HG03460 (cell line): ENCODE data around the gene ITPRIPL1.

Experiments used
- ATAC-seq: cut with Tn5 transposase; IDR thresholded peaks from one replicate; pipeline ENCODE4 v1.9.1; 2021; ENCODE audit not compliant: unreplicated experiment

Gene ITPRIPL1

DNA sequence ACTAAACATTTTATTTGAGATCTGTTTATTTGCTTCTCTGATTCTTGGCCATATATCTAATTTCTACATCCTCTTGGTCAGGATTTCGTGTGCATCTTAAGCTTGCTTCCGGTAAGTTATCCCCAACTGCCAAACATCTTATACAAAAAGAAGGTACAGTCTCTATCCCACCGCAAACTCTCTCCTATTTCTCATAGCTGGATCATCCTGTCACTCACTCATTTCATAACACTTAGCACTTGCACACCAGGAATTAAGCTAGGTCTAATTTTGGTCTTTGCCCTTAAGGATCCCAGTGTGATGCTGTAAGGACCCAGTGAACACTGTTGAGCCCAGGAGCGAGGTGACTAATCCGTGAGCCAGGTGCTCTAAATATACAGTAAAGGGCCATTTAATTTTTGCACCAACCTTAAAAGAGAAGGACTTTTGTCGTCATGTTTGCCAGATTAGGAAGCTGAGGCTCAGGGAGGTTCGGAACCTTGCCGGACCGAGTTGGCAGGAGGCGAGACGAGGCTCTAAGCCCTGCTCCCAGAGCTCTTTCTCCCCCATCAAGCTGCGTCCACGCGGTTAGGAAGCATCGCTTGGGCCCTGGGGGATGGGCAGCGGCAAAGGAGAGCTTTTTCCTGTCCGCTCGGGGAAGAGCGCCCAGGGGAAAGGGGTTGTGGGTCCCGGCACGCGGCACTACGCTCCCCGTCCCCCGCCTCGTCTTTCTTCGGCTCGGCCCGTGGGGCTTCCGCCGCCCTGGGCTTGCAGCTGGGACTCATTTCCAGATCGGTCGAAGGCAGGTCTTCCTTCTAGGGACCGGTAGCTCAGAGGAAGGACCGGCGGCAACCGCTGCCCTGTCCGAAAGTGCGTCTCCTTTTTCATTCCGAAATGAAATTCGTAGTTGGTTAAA lies 4.1 kb upstream of the ITPRIPL1 start:
- peak; percentile 21 for ATAC-seq

DNA sequence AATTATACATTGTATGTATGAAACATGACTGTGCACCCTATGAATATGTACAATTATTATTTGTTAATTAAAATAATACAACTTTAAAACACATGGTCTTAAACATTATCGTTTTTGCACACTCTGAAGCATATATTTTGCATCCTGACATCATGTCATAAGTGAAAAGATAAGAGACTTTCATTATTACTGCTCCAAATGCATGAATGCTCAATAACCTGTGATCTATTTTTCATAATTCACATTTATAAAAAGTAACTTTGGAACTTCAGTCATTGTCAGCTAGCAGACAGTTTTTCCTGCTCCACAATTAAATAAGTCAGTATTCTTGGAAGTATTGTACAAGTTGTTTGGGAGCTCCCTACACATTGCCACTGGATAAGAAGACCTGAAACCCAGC lies 1.3 kb upstream of the ITPRIPL1 start:
- no peak for ATAC-seq

DNA sequence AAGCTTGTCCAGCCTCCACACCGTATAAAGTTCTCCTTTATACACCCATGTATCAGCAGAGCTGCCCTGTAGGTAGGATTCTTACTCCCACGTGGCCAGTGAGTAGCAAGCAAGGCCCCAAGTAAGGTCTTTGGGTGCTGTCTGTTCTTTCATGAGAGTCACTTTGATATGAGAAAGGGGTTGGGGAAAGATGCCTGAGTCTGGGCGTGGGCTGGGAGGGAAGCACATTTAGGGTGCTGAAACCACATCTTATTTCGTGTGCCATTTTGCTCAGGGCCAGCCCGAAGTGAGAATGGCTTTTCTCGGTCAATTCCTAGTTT lies 436 bp upstream of the ITPRIPL1 start:
- no peak for ATAC-seq

DNA sequence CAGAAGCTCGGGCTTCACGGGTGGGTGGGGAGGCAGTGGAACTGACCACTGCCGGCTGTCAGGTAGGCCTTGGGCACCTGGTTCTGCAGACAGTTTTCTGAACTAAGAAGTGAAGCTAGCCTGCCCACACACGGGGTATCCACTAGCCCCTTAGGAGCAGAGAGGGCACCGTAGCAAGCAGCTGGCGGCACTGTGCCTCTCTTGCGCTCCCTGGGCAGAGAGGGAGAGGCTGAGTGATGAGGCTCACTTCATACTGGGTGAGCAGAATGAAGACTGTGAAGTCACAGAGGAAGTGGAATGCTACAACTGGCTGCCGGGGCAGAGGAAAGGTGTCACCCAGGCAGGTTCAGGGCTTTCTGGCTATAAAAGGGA lies 753 bp downstream of the ITPRIPL1 start:
- no peak for ATAC-seq

DNA sequence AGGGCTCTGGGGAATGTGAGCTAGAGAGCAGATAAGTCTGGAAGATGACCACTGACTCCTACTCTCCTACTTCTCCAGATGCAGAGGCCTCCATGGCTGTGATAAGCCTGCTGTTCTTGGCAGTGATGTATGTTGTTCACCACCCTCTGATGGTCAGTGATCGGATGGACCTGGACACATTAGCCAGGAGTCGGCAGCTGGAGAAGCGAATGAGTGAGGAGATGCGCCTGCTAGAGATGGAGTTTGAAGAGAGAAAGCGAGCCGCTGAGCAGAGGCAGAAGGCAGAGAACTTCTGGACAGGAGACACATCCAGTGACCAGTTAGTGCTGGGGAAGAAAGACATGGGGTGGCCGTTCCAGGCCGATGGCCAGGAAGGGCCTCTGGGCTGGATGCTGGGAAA lies 1.4 kb downstream of the ITPRIPL1 start:
- no peak for ATAC-seq

DNA sequence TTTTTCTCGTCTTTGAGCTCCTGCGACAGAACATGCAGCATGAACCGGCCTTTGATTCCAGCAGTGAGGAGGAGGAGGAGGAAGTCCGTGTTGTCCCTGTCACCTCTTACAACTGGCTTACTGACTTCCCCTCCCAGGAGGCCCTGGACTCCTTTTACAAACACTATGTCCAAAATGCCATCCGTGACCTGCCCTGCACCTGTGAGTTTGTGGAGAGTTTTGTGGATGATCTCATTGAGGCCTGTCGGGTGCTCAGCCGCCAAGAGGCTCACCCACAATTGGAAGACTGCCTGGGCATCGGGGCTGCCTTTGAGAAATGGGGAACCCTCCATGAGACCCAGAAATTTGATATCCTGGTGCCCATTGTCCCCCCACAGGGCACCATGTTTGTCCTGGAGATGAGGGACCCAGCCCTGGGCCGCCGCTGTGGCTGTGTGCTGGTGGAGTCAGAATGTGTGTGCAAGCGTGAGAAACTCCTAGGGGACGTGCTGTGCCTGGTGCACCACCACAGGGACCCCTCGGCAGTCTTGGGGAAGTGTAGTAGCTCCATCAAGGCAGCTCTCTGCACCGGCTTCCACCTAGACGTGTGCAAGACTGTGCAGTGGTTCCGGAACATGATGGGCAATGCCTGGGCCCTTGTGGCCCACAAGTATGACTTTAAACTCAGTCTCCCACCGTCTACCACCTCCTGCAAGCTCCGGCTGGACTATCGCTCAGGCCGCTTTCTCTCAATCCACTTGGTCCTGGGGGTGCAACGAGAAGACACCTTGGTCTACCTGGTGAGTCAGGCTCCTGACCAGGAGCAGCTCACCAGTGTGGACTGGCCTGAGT lies 2.1 kb downstream of the ITPRIPL1 start:
- ATAC-seq, result no peak

DNA sequence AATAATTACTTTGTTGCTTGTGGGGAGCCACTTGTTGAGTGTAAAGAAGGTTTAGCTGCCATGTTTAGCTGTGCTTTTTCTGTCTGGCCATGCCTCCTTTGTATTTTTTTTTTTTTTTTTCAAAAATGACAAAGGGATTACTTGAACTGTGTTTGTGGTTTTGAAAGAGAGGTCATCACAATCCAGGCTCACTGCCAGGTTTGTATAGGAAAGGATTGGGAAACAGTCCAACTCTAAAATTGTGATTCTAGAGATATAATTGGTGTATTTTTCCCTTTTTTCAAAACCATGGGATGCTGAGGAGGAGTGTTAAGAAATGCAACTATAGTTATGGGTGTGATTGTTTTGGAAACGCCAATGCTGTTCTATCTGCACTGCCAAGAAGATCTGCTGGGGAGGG lies 4.3 kb downstream of the ITPRIPL1 start:
- no peak for ATAC-seq

DNA sequence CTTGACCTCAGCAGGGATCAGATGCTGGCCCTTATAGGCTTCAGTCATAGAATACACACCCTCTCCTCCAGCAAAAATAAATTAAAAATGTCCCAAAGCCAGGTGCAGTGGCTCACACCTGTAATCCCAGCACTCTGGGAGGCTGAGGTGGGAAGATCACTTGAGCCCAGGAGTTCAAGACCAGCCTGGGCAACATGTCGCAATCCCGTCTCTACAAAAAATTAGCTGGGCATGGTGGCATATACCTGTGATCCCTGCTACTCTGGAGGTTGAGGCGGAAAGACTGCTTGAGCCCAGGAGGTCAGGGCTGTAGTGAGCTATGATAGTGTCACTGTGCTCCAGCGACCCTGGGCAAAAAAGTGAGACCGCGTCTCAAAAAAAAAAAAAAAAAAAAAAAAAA lies 4.8 kb downstream of the ITPRIPL1 start:
- no peak for ATAC-seq

DNA sequence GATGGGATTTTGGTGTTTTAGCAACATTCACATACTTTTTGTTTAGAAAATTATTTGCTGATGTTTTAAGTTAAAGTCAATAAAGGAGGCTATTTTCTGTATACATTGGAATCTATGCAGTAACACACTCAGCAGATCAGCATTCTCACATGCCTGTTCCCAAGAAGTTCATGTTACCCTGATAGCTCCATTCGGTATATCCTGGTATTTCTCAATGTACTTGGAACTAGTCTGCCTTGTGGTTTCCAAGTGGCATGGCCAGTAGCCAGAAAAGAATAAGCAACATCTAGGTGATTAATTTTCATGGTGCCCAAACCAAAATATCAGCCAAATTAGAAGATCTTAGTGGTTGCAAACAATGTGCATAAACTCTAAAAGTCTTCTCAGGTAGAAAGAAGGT lies 5.3 kb downstream of the ITPRIPL1 start:
- no peak for ATAC-seq

DNA sequence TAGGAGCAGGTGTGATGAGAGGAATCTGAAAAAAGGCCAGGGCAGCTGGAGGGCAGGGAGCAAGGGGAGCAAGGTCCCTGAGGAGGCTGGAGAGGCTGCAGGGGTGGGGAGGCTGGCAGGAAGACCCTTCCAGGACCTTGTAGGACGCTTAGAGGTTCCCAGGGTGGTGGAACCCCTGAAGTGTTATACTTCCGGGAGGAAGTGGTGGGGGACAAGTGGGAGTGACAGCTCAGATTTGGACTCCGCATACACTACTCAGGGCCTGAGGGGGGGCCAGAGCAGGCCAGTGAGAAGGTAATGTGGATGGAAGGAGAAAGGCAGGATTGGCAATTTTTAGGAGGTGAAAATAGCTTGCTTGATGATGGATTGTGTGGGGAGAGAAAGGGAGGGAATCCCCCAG lies 8.6 kb downstream of the ITPRIPL1 start:
- no peak for ATAC-seq

DNA sequence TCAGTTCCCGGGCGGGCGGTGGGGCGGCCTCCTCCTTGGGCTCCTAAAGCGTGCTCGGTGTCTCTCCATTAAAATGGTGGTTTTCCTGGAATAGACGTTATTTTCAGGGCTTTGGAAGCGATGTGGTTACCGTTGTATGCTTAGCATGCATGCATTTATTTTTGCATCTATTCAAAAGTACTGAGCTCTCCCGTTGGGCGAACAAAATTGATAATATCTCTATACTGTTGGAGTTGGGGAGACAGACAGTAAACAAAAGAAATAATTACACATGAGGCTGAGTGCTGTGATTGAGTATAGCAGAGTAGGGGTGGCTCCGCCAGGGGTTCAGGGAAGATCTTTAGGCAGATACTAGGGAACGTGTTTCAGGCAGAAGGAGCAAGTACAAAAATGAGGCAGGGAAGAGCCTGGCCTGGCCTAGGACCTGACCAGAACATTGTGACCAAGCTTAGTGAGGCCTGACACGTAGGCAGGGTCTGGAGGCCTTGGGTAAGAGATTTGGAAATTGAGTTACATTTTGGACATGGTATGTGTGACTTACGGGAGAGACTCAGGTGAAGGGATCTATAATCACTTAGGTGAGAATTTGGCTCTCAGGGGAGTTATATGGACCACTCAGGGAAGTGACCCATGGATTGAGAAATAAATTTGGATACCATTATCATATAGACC lies 11.1 kb downstream of the ITPRIPL1 start:
- no peak for ATAC-seq

DNA sequence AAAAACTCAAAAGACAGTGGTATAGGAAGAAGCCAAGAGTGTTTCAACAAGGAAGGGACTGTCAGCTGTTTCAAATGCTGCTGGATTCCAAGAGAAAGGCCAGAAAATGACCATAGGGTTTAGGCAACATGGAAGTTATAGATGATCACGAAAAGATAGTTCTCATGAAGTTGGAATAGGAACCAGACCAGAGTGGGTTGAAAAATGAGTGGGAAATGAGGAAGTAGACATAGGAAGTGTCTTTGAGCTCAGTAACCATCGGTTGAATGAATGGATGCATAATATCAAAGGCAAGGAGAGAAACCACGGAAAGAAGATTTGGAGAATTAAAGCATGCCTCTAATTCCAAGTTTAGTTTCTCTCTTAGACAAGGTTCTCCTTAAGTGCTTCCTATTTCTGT lies 11.8 kb downstream of the ITPRIPL1 start:
- ATAC-seq, result no peak

DNA sequence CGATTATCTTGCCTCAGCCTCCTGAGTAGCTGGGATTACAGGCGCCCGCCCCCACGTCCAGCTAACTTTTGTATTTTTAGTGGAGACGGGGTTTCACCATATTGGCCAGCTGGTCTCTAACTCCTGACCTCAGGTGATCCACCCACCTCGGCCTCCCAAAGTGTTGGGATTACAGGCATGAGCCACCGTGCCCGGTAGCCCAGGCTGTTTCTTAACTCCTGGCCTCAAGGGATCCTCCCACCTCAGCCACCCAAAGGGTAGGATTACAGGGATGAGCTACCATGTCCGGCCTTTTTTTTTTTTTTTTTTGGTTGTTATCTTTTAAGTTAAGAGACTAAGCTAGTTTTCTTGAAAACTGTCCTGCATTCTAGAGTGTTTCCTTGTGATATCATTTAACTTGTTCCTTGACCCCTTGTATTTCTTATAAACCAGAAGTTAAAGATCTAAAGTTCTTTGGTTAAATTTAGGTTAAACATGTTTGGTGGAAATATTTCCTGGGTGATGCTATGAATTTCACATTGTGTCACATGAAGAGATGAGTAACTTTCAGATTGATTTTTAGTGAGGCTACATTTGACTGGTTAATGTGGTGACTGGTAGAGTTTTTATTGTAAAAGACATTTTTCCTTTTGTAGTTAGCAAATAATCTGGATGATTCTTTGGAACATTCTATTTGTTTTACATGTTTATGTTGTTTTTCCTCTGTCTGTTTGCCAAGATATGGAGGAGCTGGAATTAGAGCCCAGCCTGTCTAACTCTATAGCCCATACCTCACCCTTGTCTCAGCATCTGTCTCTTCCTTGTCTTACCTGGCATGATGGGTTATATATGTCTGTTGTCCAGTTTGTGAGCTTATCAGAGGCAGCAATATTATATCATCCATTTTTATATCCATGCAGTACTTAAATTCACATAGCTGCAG lies 15.6 kb downstream of the ITPRIPL1 start:
- ATAC-seq, result no peak

DNA sequence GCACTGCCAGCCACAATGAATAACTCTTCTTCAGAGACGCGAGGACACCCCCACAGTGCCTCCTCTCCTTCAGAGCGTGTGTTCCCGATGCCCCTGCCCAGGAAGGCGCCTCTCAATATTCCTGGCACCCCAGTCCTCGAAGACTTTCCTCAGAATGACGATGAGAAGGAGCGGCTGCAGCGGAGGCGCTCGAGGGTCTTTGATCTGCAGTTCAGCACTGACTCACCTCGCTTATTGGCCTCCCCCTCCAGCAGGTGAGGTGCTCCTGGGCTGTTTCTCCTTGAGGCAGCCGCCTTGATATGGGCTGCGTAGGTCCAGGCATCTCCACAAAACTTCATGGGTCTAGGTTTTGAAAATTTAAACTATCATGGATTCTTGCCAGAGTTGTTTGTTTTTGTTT lies 16.5 kb downstream of the ITPRIPL1 start:
- no peak for ATAC-seq

DNA sequence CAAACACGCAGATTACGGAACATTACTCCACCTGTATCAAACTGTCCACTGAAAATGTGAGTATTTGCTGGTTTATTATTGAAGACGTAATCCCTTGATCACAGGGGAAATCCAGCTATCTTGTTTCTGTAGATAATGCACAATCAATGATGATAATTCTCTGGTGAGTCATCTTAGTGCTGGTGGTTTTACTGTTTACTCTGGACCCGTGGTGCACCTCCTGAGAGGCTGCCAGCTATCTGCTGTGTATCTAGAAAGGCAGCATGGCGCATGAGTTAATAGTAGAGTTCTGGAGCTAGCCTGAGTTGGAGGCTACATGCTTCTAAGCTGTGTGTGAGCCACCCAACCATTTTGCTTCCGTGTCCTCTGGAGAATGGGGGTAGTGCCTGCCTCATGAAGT lies 17.0 kb downstream of the ITPRIPL1 start:
- no peak for ATAC-seq

DNA sequence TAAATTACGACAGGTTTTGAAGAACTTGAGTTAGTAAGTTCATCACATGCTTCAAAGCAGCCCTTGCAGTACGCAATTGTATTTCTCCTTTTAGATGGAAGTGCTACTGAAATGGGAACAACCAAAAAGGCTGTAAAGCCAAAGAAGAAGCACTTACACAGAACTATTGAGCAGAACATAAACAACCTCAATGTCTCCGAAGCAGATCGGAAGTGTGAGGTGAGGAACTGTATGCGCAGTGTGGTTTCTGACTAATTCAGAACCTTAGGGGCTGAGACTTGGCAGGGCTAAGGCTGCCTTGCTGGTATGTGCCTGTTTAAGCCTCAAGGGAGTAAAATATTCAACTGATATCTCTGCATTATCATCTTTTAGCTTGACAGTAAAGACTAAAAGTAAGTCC lies 18.9 kb downstream of the ITPRIPL1 start:
- peak; percentile 91 for ATAC-seq

DNA sequence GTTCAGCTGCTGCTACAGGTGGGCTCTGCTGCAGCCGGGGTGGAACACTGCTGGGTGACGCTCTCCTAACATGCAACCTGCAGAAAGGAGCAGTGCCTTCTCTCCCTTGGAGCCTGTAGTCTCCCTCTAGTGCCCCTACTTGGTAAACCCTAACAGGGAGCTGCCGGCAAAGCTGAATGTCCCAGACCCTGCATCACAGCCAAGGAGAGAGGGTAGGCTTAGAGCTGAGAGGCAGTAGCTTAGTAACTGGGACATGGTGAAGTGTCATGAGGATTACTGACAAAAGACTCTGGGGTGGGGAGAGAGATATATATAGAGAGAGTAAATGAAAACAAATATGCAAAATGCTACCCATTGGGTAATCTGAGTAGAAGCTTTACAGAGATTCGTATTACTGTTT lies 20.3 kb downstream of the ITPRIPL1 start:
- ATAC-seq, result no peak

DNA sequence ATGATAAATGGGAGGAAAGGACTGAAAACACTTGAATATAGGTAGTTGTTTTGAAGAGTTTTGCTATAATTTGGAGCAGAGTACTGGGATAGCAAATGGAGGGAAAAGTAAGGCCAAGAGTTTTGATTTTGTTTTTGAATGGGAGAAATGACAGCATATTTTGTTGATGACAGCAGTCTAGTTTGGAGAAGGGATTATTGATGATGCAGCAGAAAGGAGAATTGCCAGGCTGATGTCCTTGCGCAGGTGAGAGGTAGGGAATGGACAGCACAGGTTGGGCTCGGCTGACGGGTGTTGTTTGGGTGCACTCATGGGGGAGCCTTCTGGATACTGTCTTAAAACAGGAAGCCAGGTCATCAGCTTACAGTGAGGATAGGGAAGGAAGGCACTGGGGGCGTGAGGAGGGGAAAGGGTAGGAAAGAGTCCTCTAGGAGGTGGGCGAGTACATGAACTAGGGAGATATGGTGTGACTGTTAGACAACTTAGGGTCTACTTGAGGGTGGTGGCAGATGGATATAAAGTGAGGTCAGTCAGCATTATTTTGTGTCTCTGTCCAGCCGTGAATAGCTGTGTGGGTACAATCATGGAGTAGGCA lies 20.8 kb downstream of the ITPRIPL1 start:
- ATAC-seq, result no peak

DNA sequence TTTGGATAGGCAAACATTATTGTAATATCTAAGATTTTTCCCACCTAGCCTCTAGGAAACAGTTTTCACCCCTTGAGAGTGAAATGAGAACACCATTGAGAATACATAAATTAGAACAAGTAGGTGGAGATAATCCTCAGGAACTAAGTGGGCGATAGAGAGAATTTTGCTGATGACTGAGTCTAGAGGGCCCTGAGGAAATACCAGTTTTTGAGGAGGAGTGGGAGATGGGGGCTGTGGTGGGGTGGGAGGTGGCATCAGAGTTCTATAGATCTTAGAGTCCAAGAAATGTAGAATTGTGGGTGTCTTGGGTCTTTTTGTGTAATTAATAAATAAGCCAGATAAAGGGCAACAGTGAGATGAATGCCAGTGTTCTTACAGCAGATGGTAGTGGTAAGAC lies 22.3 kb downstream of the ITPRIPL1 start:
- no peak for ATAC-seq

DNA sequence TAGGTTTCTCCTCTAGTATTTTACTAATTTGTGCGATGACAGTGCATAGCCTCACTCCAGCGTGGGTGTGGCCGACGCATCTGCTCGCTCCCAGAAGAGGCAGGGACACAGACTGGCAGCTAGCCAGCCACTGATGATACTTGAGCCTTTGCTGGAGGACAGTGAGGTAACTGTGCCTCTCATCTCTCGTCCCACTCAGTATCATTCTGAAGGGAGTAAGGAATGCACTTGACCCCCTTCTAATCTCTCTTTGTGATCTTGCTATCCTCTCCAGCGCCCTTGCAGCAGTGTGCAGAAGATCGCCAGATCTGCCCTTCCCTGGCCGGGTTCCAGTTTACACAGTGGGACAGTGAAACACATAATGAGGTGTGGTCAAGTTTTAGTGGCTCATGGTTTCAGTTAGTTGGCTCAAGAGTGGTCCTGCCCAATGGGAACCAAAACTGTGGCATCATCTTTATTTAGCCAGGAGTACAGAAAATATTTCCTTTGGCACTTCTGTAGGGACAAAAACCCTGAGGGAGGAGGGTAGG lies 28.0 kb downstream of the ITPRIPL1 start:
- ATAC-seq, result no peak
